GF-D8 (cell line): ENCODE data around the gene CDK3.

Experiments
- DNase-seq: peaks from one replicate; lab custom pipeline; 2025; lab: John Stamatoyannopoulos, UW

Gene CDK3

DNA sequence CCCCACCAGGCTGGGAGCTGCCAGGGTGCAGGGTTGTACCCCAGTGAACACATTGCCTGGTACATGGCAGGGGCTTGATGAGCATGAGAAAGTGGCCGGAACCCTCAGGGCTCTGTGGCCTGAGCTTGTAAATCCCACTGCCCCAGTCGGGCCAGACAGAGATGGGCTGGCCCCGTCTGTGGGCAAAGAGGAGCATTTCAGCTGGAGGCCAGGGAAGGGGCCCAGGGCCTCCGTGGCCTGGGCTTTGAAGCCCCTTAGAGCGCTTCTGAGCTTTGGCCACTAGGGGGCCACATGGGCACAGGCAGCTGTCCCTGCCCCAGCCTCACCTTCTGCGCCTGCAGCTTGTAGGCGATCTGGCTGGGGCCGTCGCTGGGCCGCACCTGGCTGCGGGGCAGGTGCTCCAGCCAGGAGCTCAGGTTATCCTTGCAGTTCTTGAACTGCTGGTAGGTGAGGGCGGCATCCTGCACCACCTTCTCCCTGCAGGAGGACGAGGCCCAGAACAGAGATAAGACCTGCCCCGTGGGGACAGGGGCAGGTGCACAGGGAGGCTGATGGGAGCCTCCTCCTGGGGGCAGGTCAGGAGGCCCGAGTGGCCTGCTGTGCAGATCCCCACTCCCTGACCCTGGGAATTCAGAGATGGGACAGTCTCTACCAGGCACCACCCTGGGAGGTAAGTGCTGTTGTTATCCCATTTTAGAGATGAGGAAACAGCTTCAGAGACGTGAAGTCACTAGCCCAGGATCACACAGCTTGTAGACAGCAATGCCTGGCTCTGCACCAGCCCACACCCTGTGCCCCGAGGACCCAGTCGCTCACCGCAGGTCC lies 13.7 kb downstream of the CDK3 start:
- DNase-seq, result no peak

DNA sequence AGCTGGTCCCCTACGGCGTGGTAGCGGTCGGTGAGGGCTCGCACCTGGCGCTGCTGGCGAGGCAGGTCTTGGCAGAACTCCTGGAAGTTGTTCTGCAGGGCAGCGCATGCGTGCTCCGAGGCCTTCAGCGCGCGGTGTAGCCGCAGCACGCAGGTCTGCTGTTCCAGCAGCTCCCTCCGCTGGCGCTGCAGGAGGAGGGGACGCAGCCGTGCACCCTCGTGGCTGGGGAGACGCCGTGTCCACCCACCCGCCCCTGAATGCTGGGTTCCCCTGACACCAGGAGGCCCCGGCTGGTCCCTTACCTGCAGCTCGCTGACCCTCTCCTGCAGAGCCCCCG lies 14.2 kb downstream of the CDK3 start:
- DNase-seq, result no peak

DNA sequence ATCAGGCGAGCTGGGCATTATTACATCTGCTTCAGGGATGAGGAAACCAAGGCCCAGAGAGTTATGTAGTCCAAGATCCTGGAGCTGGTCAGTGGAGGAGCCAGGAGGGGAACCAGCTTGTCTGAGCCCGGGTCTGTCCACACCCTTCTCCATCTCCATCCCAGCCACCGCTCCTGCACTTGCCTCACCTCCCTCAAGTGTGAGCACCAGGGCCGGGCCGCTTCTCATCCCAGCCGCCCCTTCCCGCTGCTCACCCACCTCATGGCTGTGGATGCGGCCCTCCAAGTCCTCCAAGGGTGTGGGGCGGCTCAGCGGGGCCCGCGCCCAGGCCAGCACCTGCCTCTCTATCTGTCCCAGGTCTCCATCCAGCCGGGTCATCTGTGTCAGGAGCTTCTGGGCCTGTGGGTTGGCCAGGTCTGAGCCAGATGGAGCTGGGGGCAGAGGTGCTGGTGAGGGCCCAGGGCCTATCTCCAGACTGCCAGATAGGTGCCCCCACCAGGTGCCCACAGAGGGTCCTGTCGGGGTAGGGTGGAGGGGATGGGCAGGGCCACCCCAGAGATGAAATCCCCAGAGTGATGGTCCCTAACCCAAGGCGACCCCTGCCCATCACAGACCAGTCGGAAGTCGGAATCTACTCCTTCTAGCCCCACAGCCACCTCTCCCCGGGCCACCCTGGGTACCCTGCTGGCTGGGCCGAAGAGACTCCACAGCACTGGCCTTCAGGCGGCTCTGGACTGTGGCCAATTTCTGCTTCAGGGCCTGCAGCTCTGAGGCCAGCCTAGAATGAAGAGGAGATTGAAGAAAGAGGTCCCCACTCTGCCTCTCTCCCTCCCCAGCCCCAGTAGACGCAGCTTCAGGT lies 17.1 kb downstream of the CDK3 start:
- no peak for DNase-seq

DNA sequence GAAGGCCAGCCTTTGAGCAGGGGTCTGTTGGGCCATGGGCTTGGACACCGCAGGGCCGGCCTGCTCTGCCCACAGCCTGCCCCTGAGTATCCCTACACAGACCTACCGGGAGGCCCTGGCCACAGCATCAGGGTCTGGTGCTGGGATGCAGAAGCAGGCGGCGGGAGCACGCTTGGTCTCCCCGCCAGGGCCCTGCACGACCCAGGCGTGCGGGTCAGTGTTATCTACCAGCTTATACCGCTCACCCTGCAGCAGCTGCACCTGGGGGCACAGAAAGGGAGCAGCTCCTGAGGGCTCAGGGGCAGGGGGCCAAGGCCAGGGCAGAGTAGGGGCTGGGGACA lies 17.7 kb downstream of the CDK3 start:
- no peak for DNase-seq

DNA sequence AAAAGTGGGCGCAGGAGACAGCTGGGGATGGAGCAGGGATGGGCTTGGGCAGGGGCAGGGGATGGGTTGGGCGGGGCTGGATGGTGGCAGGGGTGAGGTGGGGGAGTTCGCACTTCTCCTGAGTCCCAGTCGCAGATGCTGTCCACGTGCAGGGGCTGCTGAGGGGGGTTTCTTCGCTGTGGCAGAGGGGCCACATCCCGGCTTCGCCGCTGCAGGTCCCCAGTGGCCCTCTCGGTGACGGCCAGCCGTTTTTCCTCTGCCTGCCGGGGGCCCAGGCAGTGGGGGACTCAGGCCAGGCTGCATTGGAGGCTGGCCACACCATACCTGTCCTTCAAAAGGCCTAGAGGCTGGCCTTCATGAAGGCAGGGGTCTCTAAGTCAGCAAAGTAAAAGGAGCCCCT lies 18.1 kb downstream of the CDK3 start:
- no peak for DNase-seq

DNA sequence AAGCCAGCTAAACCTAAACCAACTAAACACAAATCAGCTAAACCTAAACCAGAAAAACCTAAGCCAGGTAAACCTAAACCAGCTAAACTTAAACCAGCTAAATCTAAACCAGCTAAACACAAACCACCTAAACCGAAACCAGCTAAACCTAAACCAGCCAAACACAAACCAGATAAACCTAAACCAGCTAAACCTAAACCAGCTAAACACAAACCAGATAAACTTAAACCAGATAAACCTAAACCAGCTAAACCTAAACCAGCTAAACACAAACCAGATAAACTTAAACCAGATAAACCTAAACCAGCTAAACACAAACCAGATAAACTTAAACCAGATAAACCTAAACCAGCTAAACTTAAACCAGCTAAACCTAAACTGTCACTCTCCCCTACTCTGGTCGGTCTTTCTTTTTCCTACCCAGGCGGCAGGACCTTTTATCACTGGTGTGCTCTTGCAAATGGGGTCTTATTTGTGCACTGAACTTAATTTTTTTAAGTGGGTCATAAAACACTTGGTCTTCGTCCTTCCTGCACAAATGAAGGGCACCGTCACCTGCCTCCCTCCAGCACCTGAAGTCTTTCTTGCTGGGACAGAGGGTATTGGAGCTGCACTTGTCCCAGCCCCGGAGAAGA lies 19.3 kb downstream of the CDK3 start:
- no peak for DNase-seq

DNA sequence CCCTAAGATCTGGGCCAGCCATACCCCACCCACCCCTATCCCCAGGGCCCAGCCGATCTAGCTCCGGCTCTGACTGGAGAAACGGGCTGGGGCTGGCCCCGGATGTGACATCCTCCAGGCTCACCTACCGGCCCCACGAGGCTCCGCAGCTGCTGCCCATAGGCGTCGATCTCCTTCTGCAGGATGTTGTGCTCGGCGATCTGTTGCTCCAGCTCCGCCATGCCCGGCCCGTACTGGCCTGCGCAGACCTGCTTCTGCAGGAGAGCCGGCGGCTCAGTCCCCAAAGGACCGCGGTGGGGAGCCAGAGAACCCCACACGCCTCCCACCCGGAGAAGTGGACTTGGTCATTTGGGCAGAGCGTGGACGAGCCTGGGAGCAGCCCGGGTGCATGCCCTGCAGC lies 21.6 kb downstream of the CDK3 start:
- no peak for DNase-seq

DNA sequence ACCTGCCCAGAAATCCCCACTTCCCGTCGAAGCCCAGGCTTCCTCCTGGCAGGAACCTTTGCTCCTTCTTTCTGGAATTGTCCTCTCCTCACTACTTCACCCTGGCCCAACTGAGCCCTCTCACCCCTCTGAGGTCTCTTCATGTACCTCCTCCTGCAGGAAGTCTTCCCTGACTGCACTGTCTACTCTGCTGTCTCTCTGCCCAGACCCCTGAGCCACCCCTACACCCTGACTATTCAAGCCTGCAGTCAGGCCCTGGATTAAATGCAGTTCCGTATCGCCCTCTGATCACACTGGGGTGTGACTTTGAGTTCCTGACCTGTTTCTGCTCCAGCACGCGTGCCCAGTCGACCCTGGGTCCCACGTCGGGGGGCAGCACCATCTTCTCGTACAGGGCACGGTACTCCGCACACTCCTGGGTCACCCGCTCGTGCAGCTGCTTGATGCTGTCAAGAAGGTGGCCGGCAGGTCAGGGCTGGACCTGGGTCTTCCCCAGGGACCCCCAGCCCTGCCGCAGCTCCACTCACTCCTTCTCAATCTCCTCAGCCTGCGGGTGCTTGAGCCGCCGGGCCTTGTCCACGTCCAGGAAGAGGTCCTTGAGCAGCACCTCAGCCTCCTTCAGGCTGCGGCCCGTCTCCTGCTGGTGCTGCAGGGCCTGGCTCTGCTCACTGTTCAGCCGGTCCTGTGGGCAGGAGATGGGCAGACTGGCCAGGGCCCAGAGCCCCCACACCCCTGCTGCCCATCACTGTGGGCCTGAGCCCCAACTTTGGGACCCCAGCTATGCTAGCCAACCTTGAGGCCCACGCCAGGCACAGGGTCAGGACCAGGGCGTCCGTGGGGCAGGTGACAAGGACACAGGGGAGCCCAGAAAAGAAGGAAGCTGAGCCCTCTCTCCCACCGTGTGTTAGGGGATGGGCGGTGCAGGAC lies 22.6 kb downstream of the CDK3 start:
- no peak for DNase-seq

DNA sequence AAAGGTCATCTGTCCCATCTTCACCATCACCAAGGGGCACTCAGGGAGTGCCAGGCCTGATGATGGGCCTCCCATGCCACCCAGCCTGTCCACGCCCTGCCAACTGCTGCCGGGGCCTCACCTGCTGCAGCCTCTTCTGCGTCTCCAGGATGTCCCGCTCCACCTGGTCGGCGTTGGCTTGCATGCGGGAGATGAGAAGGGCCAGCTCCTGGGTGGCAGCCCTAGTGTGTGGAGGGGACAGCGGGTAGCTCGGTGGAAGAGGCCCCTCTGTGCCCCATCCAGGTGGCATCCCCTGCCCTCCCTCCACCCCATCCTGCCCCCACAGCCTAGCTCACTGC lies 23.2 kb downstream of the CDK3 start:
- no peak for DNase-seq

DNA sequence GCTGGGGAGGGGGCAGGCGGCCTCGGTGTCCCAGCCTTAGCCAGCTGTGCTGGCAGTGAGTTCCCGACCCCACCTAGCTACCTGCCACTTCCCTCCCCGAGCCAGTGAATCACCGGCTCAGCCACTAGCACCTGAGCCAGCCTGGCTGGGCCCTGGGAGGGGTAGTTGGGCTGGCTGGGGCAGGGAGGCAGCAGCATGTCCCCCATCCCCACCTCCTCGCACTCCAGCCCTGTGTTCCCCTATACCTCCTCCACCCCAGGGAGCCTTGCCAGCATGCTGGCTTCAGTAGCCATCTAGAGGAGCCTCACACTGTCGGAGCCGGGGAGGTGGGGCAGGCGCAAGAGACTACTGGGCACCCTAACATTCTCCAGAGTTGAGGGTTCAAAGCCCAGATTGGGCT lies 23.7 kb downstream of the CDK3 start:
- no peak for DNase-seq

DNA sequence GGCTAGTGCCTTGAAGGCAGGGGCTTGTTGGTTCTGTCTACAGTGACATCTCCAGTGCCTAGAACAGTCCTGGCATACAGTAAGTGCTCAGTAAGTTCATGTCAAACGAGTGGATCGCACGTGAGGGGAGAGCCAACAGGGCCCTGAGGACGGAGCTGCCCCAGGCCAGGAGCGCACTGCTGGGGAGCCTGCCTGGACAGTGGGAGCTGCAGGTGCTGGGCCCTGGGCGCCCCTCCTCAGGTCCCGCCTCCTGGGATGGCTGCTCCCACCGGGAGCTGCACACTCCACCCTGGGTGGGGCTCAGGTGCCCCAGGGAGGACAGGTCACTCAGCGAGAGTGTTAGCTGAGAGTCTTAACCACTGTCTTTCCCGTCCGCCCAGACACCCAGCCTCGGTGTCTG lies 24.6 kb downstream of the CDK3 start:
- DNase-seq, result no peak

DNA sequence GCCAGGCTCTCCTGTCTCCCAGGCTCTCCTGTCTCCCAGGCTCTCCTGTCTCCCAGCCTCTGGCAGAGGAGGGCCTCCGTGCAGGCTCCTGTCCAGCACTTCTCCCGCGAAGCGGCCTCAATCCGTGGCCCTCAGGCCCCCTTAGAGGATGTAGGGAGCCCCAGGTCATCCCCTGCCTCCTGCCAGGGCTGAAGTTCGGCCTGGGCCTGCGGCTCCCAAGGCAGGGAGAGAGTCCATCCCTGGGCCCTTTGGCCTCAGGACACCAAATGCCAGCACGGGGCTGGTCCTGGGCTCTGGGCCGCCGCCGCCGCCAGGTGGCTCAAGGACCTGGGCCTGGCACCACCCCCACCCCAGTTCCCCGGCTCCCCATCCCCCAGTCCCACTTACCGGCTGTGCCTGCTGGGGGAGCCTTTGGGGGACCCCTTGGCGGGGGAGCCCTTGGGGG lies 26.1 kb downstream of the CDK3 start:
- DNase-seq, result no peak

DNA sequence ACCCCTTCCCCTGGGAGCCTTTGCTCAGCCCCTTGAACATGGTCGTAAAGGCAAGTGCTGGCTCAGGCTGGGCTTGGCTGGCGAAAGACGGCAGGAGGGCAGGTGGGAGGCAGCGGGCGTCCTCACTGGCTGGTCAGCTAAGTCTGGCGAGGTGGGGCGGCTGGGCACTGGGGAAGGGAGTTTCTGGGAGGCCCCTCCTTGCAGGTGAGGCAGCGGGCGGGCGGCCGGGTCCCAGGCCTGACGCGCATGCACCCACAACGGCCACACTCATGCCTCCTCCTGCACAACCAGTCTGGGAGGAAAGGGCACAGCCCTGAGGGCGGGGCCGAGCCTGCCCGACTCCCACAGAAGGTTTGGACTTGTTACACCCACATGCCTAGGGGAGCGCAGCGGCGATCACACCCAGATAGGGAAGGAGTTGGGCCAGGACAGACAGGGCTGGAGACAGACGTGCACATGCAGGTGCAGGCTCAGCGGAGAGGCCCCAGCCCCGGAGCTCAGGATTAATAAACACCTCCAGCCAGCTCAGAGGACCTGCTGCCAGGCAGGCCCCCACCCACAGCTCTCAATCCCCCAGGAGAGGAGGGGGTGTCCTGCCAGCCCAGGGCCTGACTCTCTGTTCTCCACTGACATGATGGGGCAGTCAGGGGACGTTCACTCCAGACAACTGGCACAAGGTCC lies 26.6 kb downstream of the CDK3 start, which contains the start of gene EVPL:
EVPL (minus strand) TSS at position 148 of the 681 bp plus-strand sequence; CDS start at position 40, 108 bp downstream.
- DNase-seq, result no peak

DNA sequence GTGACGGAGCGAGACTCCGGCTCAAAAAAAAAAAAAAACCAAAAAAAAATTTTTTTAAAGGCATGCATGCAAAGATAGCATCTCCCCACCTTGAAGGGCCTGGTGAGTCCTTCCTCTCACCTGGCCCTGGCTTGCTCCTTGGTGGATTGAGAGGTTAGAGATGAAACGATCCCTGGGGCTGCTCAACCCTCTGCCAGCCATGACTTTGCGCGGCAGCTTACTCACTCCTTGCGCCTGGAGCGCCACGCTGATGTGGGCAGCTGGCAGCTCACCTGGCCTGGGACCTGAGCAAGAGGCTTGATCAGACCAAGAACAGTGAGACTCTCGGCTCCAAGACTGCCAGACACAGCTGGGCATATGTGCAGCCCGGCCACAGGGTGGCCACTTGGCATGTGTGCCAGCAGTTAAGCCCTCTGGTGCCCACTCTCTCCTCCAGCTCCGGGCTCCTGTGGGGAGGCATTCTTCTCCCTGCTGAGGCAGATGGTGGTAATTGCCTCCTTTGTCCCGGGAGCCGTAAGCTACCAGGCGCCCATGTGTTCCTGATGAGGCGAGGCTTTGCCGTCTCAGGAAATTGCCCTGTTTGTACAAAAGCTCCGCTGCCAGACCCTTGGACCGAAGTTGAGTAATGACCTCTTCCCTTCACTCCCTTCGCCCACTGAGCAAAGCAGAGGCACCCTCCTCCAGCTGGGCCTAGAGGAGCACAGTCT lies 31.6 kb downstream of the CDK3 start:
- no peak for DNase-seq

DNA sequence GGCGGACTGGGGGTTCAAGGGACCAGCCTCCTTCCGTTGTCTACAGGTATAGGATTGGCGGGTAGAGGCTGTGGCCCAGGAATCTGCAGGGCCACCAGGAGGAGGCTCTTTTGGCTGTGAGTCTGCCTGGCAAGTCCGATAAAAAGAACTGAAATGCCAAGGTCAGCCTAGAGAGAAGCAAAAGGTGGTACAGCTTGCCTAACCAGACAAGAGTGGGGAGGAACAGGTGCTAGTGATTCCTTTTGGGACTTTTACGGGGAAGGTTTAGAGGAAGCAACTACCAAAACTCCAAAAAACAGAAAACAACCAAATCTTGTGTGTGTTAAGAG lies 32.1 kb downstream of the CDK3 start:
- no peak for DNase-seq

DNA sequence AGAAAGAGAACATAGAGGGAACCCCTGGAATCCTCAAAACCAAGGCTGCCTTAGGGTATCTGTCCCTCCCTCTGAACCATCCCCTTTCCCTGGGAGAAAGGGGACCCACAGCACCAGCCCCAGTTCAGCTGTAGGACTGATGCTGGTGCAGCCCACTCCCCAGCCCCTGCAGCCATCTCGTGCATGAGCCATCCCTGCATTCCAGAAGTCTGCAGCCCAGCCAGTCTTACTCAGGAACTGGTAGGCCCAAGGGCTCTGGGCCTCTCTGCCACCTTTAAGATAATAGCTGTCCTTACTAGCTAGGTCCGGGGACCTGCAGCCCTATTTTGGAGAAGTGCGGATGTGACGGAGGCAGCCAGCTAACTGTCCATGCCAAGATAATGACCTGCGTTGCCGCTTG lies 32.5 kb downstream of the CDK3 start:
- DNase-seq, result no peak

DNA sequence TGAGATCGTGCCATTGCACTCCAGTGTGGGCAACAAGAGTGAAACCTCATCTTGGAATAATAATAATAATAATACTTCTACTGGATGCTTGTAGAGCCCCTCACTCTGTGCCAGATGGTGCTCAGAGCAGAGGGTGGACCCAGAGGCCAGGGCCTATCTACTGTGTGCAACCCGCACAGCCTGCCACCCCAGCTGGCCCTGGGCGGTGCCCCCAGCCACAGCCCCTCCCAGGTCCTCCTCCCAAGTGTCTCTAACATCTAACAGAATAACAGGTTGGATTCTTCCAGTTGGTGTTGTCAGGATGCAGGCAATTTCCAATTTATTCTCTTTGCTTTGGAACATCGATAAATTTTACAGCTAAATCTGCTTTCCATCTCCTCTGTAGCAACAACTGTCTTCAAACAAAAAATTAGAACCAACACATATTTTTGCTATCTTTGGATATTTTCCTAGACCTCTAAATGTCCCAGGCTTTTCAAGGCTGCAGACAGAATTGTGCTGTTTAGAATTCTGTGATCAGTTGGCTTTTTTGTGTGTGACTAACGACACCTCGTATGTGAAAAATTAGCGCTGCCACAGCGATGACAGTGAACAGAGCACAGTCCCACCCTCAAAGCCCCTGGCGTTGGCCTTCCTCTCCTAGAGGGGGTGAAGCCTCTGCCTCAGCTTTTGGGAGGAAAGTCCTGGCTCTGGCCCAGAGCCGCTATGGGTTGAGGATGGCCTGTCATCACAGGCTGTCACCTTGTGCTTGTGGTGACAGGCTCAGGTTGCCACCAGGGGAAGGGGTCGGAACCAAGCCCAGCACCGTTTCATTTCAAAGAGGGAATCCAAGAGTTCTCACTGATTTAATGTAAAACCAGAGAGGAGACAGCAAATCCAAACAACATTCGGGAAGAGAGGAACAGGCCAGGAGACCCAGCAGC lies 34.0 kb downstream of the CDK3 start:
- no peak for DNase-seq

DNA sequence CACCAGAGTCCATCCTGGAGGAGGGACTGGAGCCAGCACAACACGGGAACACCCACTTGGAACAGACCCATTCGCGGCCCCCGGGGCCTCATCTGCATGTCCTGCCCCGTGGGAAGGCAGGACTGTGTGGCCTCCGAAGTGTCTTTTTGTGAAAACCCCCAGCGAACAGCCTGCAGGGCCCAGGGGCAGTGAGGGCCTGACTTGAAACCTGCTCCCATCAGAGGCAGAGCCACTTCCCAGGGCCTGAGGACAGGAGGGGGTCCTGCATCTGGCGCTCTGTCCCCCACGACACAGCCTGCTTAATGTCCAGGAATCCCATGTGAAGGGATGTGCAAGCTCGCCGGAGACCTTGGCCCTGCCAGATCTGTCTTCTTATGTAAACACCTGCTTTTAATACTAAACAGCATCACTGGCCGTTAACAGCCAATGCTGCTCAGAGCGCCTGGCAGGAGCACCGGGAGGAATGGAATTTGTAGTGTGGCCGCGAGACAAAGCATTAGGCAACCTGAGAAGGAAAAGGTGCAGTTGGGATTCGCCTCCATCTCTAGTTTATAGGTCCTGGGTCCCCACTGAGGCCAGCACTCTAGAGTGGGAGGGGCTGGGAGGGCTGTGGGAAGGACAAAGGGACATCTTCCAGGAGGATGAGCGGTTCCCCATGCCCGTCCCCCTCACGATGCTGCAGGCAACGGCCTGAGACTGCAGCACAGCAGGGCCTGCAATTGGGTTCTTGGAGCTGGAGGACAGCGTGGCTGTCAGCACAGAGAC lies 36.0 kb downstream of the CDK3 start:
- DNase-seq, result no peak

DNA sequence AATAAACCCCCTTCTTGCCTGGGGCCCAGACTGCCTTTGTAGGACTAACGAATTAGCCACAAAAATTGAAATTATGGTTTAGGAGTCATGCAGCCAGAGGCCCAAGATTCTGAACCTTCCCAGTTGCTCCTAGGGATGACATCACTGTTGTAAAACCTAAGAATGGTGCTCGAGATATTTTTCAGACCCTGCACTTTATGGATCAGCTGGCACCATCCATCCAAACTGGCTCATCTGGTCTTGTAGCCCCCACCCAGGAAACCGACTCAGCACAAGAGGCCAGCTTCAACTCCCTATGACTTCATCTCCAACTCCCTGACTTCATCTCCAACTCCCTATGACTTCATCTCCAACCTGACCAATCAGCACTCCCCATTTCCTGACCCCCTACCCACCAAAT lies 37.4 kb downstream of the CDK3 start:
- DNase-seq, result no peak
